ENCODE data around the gene NME7. TPM values are rescaled to one million over a fixed set of nuclear protein-coding genes. Genes with fewer than 3 reads are reported as not detected.

Gene NME7
- total RNA-seq, 1 experiment from 2014 or later = 21.8 TPM

GRCh38 chr1:169115891-169116585, 251.6 kb downstream of the NME7 start:
- Histone ChIP-seq H3K4me2 (ENCODE audit: low read length) (peak overlapping the region; percentile 22), H3K9me3 (ENCODE audit: control insufficient read depth in 1 of 2, insufficient read depth in 1 of 2, low read depth in 1 of 2, low read length in 2 of 2) (no peaks in the 10 kb centered on the region), H4K20me1 (ENCODE audit: insufficient read depth) (no peaks in the 10 kb centered on the region), H3K27ac (ENCODE audit: low read depth, low read length) (no peak overlapping the region), H3K4me3 (replicated peaks in 1 of 2; ENCODE audit: low read depth in 1 of 2, low read length in 2 of 2) (no peak overlapping the region), H3K9ac (ENCODE audit: low read length) (no peak overlapping the region), H3K9me2 (ENCODE audit: insufficient read depth) (no peaks in the 10 kb centered on the region), H2AFZ (ENCODE audit: low read depth, low read length, poor library complexity, severe bottlenecking) (no peak overlapping the region), H3K27me3 (ENCODE audit: insufficient read depth, low read length) (no peaks in the 10 kb centered on the region), H3K79me2 (ENCODE audit: insufficient read depth, low read length) (peaks cover 91% of the 10 kb centered on the region), H3K4me1 (ENCODE audit: control insufficient read depth in 1 of 2, insufficient read depth in 2 of 2, low read length in 2 of 2) (peaks cover 54 to 91% of the 10 kb centered on the region in 2 experiments), H3K36me3 (ENCODE audit: control insufficient read depth in 1 of 2, insufficient read depth in 2 of 2, low read length in 2 of 2) (peaks cover 11 to 35% of the 10 kb centered on the region in 2 experiments; a peak in 3 of 4 replicates)
- intact Hi-C loops (cut with micrococcal nuclease) = loop anchor here (10.0 kb wide), 1 partner anchor 771 kb away; no protein-coding TSS in a partner anchor
- BruUV-seq (replicated peaks) = no TSS peak
- ATAC-seq = no peak
- DNase-seq (ENCODE audit: low read depth, low spot score) = no peak
- ChIA-PET CTCF (no interaction called here), RAD21 (ENCODE audit: low non-redundant PET in 1 of 2, low total read pairs in 2 of 2, uncharacterized antibody in 2 of 2, unreplicated experiment in 2 of 2) (no interaction called here), POLR2A (no interaction called here)
- no peak for TF ChIP-seq POLR2AphosphoS5 (IDR thresholded peaks at IDR 0.05; ENCODE audit: low read depth, low read length)

- POLR2A ChIA-PET = no interaction called here
- intact Hi-C loops (cut with micrococcal nuclease) = loop anchor here (5.0 to 10.0 kb wide), 2 partner anchors 234 to 769 kb away; no protein-coding TSS in a partner anchor
- H3K27ac ChIP-seq (ENCODE audit: low read depth, low read length) = peak overlapping the region; percentile 65
- no peaks in the 10 kb centered on the region for H3K9me2 ChIP-seq (ENCODE audit: insufficient read depth)
- H2AFZ ChIP-seq (ENCODE audit: low read depth, low read length, poor library complexity, severe bottlenecking) = no peak overlapping the region
- H3K36me3 ChIP-seq (ENCODE audit: control insufficient read depth in 1 of 2, insufficient read depth in 2 of 2, low read length in 2 of 2) = peaks cover 11 to 35% of the 10 kb centered on the region in 2 experiments; a peak in 3 of 4 replicates
- CTCF ChIA-PET = interaction anchor here (1.2 to 3.3 kb wide), 2 partner anchors 234 to 476 kb away, joined by 3 to 15 read pairs; no protein-coding TSS in a partner anchor
- no peaks in the 10 kb centered on the region for H3K27me3 ChIP-seq (ENCODE audit: insufficient read depth, low read length)
- H3K79me2 ChIP-seq (ENCODE audit: insufficient read depth, low read length) = peaks cover 92% of the 10 kb centered on the region
- no TSS peak for BruUV-seq (replicated peaks)
- RAD21 ChIA-PET (ENCODE audit: low non-redundant PET in 1 of 2, low total read pairs in 2 of 2, uncharacterized antibody in 2 of 2, unreplicated experiment in 2 of 2) = no interaction called here
- H4K20me1 ChIP-seq (ENCODE audit: insufficient read depth) = no peaks in the 10 kb centered on the region
- peak overlapping the region; percentile 43 to 45 for H3K4me3 ChIP-seq (replicated peaks in 1 of 2; ENCODE audit: low read depth in 1 of 2, low read length in 2 of 2)
- peaks cover 68 to 100% of the 10 kb centered on the region in 2 experiments for H3K4me1 ChIP-seq (ENCODE audit: control insufficient read depth in 1 of 2, insufficient read depth in 2 of 2, low read length in 2 of 2)
- peak; percentile 91 for DNase-seq (ENCODE audit: low read depth, low spot score)
- ATAC-seq = peak; percentile 81
- peak overlapping the region; percentile 95 for H3K9ac ChIP-seq (ENCODE audit: low read length)
- H3K4me2 ChIP-seq (ENCODE audit: low read length) = peak overlapping the region; percentile 76
- no peaks in the 10 kb centered on the region for H3K9me3 ChIP-seq (ENCODE audit: control insufficient read depth in 1 of 2, insufficient read depth in 1 of 2, low read depth in 1 of 2, low read length in 2 of 2)
- TF ChIP-seq CBX3 (IDR thresholded peaks at IDR 0.05; ENCODE audit: low read depth) (peak; percentile 80), FOSL1 (IDR thresholded peaks at IDR 0.05; ENCODE audit: low read depth) (peak; percentile 94), POLR2A (IDR thresholded peaks at IDR 0.05; ENCODE audit: borderline replicate concordance, extremely low read depth, insufficient read depth, insufficient read length) (no peak), ZFX (IDR thresholded peaks at IDR 0.05) (peak; percentile 32; the same call in 1 of the 2 replicates), EZH2 (IDR thresholded peaks at IDR 0.05) (no peak), RAD21 (IDR thresholded peaks at IDR 0.05; ENCODE audit: low read depth) (peak; percentile 33; the same call in 1 of the 2 replicates), SIN3A (IDR thresholded peaks at IDR 0.05; ENCODE audit: low read depth) (peak; percentile 84), YY1 (IDR thresholded peaks at IDR 0.05; ENCODE audit: extremely low read depth, insufficient replicate concordance, low read depth, low read length) (peak; percentile 73), SRF (IDR thresholded peaks at IDR 0.05; ENCODE audit: low read depth) (peak; percentile 96), SP1 (IDR thresholded peaks at IDR 0.05; ENCODE audit: low read depth) (peak; percentile 89), POLR2AphosphoS5 (IDR thresholded peaks at IDR 0.05; ENCODE audit: low read depth, low read length) (peak; percentile 71), EGR1 (IDR thresholded peaks at IDR 0.05; ENCODE audit: low read depth) (no peak), JUND (IDR thresholded peaks at IDR 0.05) (peak; percentile 96), CTCF (IDR thresholded peaks at IDR 0.05 in 2 of 3, conservative IDR thresholded peaks at IDR 0.05 in 1 of 3; ENCODE audit: borderline replicate concordance in 1 of 3, insufficient read depth in 1 of 3, low read depth in 2 of 3, low read length in 2 of 3) (no peak)
- TF ChIP-seq, protein P1, sequence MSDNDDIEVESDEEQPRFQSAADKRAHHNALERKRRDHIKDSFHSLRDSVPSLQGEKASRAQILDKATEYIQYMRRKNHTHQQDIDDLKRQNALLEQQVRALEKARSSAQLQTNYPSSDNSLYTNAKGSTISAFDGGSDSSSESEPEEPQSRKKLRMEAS (IDR thresholded peaks at IDR 0.05) = peak; percentile 54
- TF ChIP-seq, protein P2, sequence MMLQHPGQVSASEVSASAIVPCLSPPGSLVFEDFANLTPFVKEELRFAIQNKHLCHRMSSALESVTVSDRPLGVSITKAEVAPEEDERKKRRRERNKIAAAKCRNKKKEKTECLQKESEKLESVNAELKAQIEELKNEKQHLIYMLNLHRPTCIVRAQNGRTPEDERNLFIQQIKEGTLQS (IDR thresholded peaks at IDR 0.05) = no peak
Observed at GRCh38 chr1:169113613-169114119, 253.9 kb downstream of the NME7 start.
